HepG2 (cell line): Measurements from ENCODE around the gene TSC22D2. TPM values are rescaled to one million over a fixed set of nuclear protein-coding genes. Genes with fewer than 3 reads are reported as not detected.

Experiments
- ATF7-NPFF ChIP-seq: sonication (generic); formaldehyde crosslinking; IDR thresholded peaks from 2 replicates; pipeline ENCODE4 v1.8.1; 2023; ENCODE audit warnings: mild to moderate bottlenecking, low read depth, missing genetic modification reagents, moderate library complexity
- CC2D1A ChIP-seq: sonication (generic); formaldehyde crosslinking; IDR thresholded peaks from 2 replicates; pipeline ENCODE4 v1.8.1; 2023; ENCODE audit warnings: mild to moderate bottlenecking, missing genetic modification reagents
- DNMT1 ChIP-seq: sonication (generic); formaldehyde crosslinking; IDR thresholded peaks from 2 replicates; pipeline ENCODE4 v1.5.1; 2020; ENCODE audit warnings: mild to moderate bottlenecking, missing genetic modification reagents
- ESRRA ChIP-seq: sonication (generic); formaldehyde crosslinking; IDR thresholded peaks from 2 replicates; pipeline ENCODE4 v1.5.1; 2020; ENCODE audit warnings: mild to moderate bottlenecking, low read depth, missing genetic modification reagents
- GATAD1 ChIP-seq: IDR thresholded peaks from 2 replicates; pipeline ENCODE4 v1.6.1; 2016; ENCODE audit warnings: missing genetic modification reagents, missing compliant biosample characterization
- KLF6 ChIP-seq: IDR thresholded peaks from 2 replicates; pipeline ENCODE4 v1.8.0; 2016; ENCODE audit warnings: missing biosample characterization, missing genetic modification reagents
- MIER3 ChIP-seq: IDR thresholded peaks from 2 replicates; pipeline ENCODE4 v1.6.1; 2016; ENCODE audit warnings: missing compliant biosample characterization, borderline replicate concordance
- NR2F2 ChIP-seq: IDR thresholded peaks from 2 replicates; pipeline ENCODE4 v1.6.1; 2012; ENCODE audit warnings: low read depth, inconsistent platforms, borderline replicate concordance
- YY1 ChIP-seq: IDR thresholded peaks from 2 replicates; pipeline ENCODE4 v1.6.1; 2011; ENCODE audit warnings: low read length, low read depth, moderate library complexity, mild to moderate bottlenecking; ENCODE audit not compliant: insufficient read depth, insufficient replicate concordance
- ZNF253 ChIP-seq: sonication (generic); formaldehyde crosslinking; IDR thresholded peaks from 2 replicates; pipeline ENCODE4 v1.8.0; 2022; ENCODE audit warnings: mild to moderate bottlenecking, missing genetic modification reagents, borderline replicate concordance
- ZNF510 ChIP-seq: sonication (generic); formaldehyde crosslinking; IDR thresholded peaks from 2 replicates; pipeline ENCODE4 v1.4.0; 2020; ENCODE audit warnings: low read depth, mild to moderate bottlenecking, missing genetic modification reagents
- ZNF550 ChIP-seq: sonication (generic); formaldehyde crosslinking; IDR thresholded peaks from 2 replicates; pipeline ENCODE4 v1.4.0; 2020; ENCODE audit warnings: mild to moderate bottlenecking, missing genetic modification reagents, borderline replicate concordance
- ZNF772 ChIP-seq: sonication (generic); formaldehyde crosslinking; IDR thresholded peaks from 2 replicates; pipeline ENCODE4 v1.5.0; 2020; ENCODE audit warnings: mild to moderate bottlenecking, missing genetic modification reagents
- ZNF777 ChIP-seq: sonication (generic); formaldehyde crosslinking; IDR thresholded peaks from 2 replicates; pipeline ENCODE4 v1.4.0; 2020; ENCODE audit warnings: missing genetic modification reagents
- ZNF790 ChIP-seq: sonication (generic); formaldehyde crosslinking; IDR thresholded peaks from 2 replicates; pipeline ENCODE4 v1.8.0; 2022; ENCODE audit warnings: missing genetic modification reagents, mild to moderate bottlenecking, borderline replicate concordance
- ZNF850 ChIP-seq: sonication (generic); formaldehyde crosslinking; conservative IDR thresholded peaks from 2 replicates; pipeline ENCODE4 v1.9.0; 2021; ENCODE audit warnings: mild to moderate bottlenecking, missing genetic modification reagents
- polyA plus RNA-seq, 8 experiments: library from polyadenylated mRNA; depleted of rRNA in 3 of 8; stranded (reverse) in 7 of 8; unstranded in 1 of 8; fragments of >200 nt; fragmentation: Illumina TruSeq in 4 of 8; extraction: Trizol in 4 of 8; gene quantifications; 2 replicates each; pipeline versions ENCODE4 v1.2.1 to v1.2.3, GENCODE V29; 2011 to 2016; ENCODE audit warnings: low read depth in 4 of 8, missing spikeins in 1 of 8, mixed read lengths in 1 of 8; ENCODE audit not compliant: insufficient read depth in 1 of 8
- total RNA-seq, 5 experiments: library from RNA; depleted of rRNA; stranded (reverse); fragments of >200 nt; fragmentation: Illumina TruSeq; extraction: Trizol; gene quantifications; 2 replicates each; pipeline ENCODE4 v1.2.3, GENCODE V29; 2016; ENCODE audit warnings: low read depth in 1 of 5
- TF ChIP-seq, protein P1 (sequence below): sonication (generic); formaldehyde crosslinking; IDR thresholded peaks from 2 replicates; pipeline ENCODE4 v1.4.0; 2020; ENCODE audit warnings: mild to moderate bottlenecking, missing genetic modification reagents
- TF ChIP-seq, protein P2 (sequence below): sonication (generic); formaldehyde crosslinking; IDR thresholded peaks from 2 replicates; pipeline ENCODE4 v1.8.1; 2023; ENCODE audit warnings: mild to moderate bottlenecking, moderate library complexity, missing genetic modification reagents

TSC22D2 gene
- total and polyA plus RNA-seq, 2 of the 13 experiments (the other 11 are each of a cell fraction or from before 2014, with no cell fraction given) = 4.6 to 8.2 TPM

DNA sequence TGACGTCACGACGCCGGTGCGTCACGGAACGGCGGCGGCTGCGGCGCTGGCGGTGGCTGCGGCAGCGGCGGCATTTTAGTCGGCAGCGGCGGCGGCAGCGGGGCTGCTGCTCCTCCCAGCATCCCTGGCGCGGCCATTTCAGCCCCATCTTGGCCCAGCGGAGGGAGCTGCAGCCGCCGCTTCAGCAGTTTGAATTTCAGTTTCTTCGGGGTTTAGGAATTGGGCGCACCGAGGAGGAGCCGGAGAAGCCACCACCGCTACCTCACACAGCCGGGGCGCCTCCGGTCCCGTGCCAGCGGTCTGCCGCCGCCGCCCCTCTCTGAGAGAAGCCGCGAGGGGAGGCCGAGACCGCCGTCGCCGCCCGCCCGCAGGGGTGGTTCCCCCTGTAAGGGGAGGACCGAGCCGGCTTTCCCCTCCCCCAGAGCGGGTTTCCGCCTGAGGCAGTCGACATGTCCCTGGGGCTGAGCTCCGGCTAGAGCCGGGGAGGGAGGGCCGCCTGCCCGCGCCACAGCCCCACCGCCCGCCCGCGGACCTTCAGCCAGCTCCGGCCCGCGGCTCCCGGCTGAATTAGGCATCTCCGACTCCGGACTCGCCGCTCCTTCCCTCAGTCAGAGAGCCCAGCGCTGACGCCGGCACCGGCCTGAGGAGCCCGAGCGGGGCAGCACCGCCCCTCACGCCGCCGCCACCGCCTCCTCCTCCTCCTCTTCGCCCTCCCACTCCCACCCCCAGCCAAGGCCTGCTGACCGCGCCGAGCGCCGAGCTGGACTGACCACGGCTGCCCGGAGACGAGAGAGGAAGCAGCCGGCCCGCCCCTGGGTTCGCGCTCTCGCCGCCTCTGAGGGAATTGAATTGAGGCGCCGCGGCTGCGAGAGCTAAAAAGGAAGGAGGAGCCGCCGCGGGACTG is at the start of gene TSC22D2 (continued):
- TF ChIP-seq, protein P1, sequence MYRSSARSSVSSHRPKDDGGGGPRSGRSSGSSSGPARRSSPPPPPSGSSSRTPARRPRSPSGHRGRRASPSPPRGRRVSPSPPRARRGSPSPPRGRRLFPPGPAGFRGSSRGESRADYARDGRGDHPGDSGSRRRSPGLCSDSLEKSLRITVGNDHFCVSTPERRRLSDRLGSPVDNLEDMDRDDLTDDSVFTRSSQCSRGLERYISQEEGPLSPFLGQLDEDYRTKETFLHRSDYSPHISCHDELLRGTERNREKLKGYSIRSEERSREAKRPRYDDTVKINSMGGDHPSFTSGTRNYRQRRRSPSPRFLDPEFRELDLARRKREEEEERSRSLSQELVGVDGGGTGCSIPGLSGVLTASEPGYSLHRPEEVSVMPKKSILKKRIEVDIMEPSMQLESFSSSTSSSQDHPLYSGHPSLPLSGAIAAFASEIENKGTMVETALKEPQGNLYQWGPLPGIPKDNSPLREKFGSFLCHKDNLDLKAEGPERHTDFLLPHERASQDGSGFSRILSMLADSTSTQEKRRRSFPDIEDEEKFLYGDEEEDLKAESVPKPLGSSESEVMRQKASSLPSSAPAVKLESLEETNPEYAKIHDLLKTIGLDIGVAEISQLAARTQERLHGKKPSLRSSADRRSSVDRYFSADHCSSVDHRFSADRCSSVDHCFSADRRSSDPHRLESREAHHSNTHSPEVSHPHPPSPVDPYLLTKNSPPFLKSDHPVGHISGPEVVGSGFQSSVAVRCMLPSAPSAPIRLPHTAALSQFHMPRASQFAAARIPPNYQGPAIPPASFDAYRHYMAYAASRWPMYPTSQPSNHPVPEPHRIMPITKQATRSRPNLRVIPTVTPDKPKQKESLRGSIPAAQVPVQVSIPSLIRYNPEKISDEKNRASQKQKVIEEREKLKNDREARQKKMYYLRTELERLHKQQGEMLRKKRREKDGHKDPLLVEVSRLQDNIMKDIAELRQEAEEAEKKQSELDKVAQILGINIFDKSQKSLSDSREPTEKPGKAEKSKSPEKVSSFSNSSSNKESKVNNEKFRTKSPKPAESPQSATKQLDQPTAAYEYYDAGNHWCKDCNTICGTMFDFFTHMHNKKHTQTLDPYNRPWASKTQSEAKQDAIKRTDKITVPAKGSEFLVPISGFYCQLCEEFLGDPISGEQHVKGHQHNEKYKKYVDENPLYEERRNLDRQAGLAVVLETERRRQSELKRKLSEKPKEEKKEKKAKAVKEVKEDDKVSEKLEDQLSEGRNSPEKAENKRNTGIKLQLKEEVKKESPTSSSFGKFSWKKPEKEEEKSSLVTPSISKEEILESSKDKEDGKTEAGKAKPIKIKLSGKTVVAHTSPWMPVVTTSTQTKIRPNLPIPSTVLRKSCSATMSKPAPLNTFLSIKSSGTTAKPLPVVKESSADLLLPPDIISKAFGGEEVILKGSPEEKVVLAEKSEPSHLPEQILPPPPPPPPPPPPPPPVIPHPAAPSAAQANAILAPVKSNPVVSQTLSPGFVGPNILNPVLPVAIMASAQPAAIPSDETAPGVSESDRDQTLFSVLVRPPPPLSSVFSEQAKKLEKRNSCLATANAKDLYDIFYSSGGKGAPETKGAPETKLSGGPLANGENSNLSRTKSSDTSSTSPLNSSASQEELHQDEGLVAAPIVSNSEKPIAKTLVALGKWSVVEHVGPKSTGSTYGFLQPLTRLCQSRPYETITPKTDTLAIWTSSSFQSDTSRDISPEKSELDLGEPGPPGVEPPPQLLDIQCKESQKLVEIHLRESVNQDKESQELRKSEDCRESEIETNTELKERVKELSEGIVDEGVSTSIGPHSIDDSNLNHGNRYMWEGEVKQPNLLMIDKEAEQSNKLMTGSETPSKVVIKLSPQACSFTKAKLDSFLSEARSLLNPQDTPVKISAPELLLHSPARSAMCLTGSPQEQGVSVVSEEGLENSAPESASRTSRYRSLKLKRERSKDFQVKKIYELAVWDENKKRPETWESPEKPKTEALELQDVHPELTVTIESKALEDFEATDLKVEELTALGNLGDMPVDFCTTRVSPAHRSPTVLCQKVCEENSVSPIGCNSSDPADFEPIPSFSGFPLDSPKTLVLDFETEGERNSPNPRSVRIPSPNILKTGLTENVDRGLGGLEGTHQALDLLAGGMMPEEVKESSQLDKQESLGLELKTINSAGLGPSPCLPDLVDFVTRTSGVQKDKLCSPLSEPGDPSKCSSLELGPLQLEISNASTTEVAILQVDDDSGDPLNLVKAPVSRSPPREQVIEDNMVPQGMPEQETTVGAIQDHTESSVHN (CRISPR knock-in tag) = 0 out of 2 replicates have a peak, but pooled peaks have one; percentile 31
- no peak for TF ChIP-seq KLF6 (CRISPR knock-in tag)
- TF ChIP-seq ESRRA (CRISPR knock-in tag) = no peak
- 0 out of 2 replicates have a peak, but pooled peaks have one; percentile 39 for TF ChIP-seq ATF7-NPFF (CRISPR knock-in tag)
- TF ChIP-seq MIER3 (CRISPR knock-in tag) = 0 out of 2 replicates have a peak, but pooled peaks have one; percentile 42
- no peak for TF ChIP-seq ZNF777 (CRISPR knock-in tag)
- peak; percentile 64; the same call in 1 of the 2 replicates for TF ChIP-seq DNMT1 (CRISPR knock-in tag)
- TF ChIP-seq YY1 = peak; percentile 90
- TF ChIP-seq ZNF550 = 0 out of 2 replicates have a peak, but pooled peaks have one; percentile 10
- TF ChIP-seq ZNF850 (CRISPR knock-in tag) = no peak
- peak; percentile 71 for TF ChIP-seq GATAD1 (CRISPR knock-in tag)
- TF ChIP-seq NR2F2 = no peak
- peak; percentile 35; the same call in 1 of the 2 replicates for TF ChIP-seq ZNF772 (CRISPR knock-in tag)
- 0 out of 2 replicates have a peak, but pooled peaks have one; percentile 36 for TF ChIP-seq ZNF253 (CRISPR knock-in tag)
- peak; percentile 94 for TF ChIP-seq ZNF790 (CRISPR knock-in tag)
- TF ChIP-seq ZNF510 (CRISPR knock-in tag) = peak; percentile 53; the same call in 1 of the 2 replicates
- no peak for TF ChIP-seq CC2D1A (CRISPR knock-in tag)
- TF ChIP-seq, protein P2, sequence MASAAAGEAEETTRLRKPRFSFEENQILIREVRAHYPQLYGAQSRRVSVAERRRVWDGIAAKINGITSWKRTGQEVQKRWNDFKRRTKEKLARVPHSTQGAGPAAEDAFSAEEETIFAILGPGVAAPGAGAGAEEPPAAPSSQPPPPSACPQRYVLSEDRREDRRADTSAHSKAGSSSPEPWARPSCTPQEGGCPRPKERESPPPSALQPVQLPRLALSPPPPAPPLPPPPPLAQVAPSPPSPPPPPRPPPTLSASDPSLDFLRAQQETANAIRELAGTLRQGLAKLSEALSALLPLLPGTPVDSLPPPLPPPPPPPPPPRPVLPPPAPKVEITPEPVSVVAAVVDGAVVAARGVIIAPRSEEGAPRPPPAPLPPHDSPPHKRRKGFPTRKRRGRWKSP (CRISPR knock-in tag) = 0 out of 2 replicates have a peak, but pooled peaks have one; percentile 61
